DMS 273 treated with DMSO at 0.1 percent for 48 hours (cell line): ENCODE results near the gene KLHL29.

Experiments used
- DNase-seq: peaks from one replicate; lab custom pipeline; 2025; lab: John Stamatoyannopoulos, UW

The KLHL29 gene

GRCh38 chr2:23593752-23594459 lies 208.9 kb downstream of the KLHL29 start:
- DNase-seq = peak; percentile 38

GRCh38 chr2:23594460-23594825 lies 209.5 kb downstream of the KLHL29 start:
- no peak for DNase-seq

- no peak for DNase-seq
Measured at GRCh38 chr2:23595021-23595420, 210.0 kb downstream of the KLHL29 start.

GRCh38 chr2:23595601-23596251 lies 210.7 kb downstream of the KLHL29 start:
- peak; percentile 76 for DNase-seq

- no peak for DNase-seq
Measured at GRCh38 chr2:23596316-23596885, 211.4 kb downstream of the KLHL29 start.

- DNase-seq = no peak
Measured at GRCh38 chr2:23597687-23598086, 212.7 kb downstream of the KLHL29 start.

- DNase-seq = no peak
Measured at GRCh38 chr2:23599006-23599405, 214.0 kb downstream of the KLHL29 start.

GRCh38 chr2:23599667-23600066 lies 214.7 kb downstream of the KLHL29 start:
- DNase-seq = no peak

GRCh38 chr2:23600346-23600745 lies 215.4 kb downstream of the KLHL29 start:
- DNase-seq = peak; percentile 37

- DNase-seq = no peak
Measured at GRCh38 chr2:23601301-23601965, 216.5 kb downstream of the KLHL29 start.

GRCh38 chr2:23602116-23602515 lies 217.1 kb downstream of the KLHL29 start:
- no peak for DNase-seq

GRCh38 chr2:23603156-23603555 lies 218.2 kb downstream of the KLHL29 start:
- DNase-seq = no peak

GRCh38 chr2:23603581-23603980 lies 218.6 kb downstream of the KLHL29 start:
- DNase-seq = no peak

GRCh38 chr2:23604731-23605130 lies 219.8 kb downstream of the KLHL29 start:
- DNase-seq = no peak

GRCh38 chr2:23605236-23605635 lies 220.3 kb downstream of the KLHL29 start:
- no peak for DNase-seq

- no peak for DNase-seq
Measured at GRCh38 chr2:23606196-23606595, 221.2 kb downstream of the KLHL29 start.

GRCh38 chr2:23606968-23607367 lies 222.0 kb downstream of the KLHL29 start:
- DNase-seq = no peak

- DNase-seq = no peak
Measured at GRCh38 chr2:23607925-23608324, 222.9 kb downstream of the KLHL29 start.

GRCh38 chr2:23609254-23609653 lies 224.3 kb downstream of the KLHL29 start:
- DNase-seq = no peak

- DNase-seq = no peak
Measured at GRCh38 chr2:23611839-23612238, 226.9 kb downstream of the KLHL29 start.

- DNase-seq = no peak
Measured at GRCh38 chr2:23614701-23615100, 229.7 kb downstream of the KLHL29 start.

GRCh38 chr2:23615216-23616020 lies 230.4 kb downstream of the KLHL29 start:
- no peak for DNase-seq
